HepG2 (cell line): Measurements from ENCODE around the gene DNAJC11. TPM values are rescaled to one million over a fixed set of nuclear protein-coding genes. Genes with fewer than 3 reads are reported as not detected.

ENCODE experiments used
- ATAC-seq: fragments of 200-7000 bp; cut with Tn5 transposase; 3 replicates; pipeline ENCODE4 v1.9.1; 2020; ENCODE audit warnings: mild to moderate bottlenecking, moderate library complexity
- BruUV-seq: library from RNA; stranded (reverse); fragments of 400-500 nt; replicated peaks from 2 replicates; lab custom pipeline; 2021; lab: Mats Ljungman, UMichigan
- CTCF ChIA-PET: fragments of 300-600 bp; formaldehyde crosslinking; extraction: SDS; loops from one replicate; lab custom pipeline; 2021; ENCODE audit warnings: low total read pairs, inconsistent platforms, low intra/inter-chr PET ratio; lab: Yijun Ruan, JAX
- POLR2A ChIA-PET: fragments of 350-600 bp; sonication (Branson Sonifier 250); formaldehyde crosslinking; loops from one replicate; lab custom pipeline; 2020; ENCODE audit warnings: antibody characterized with exemption, inconsistent platforms; lab: Yijun Ruan, JAX
- DNase-seq: peaks from one replicate; pipeline ENCODE4 v3.0.0-alpha.2; 2015; ENCODE audit warnings: low spot score
- FAIRE-seq: peaks from 3 replicates; lab custom pipeline; 2011; peaks lifted over from hg19 to GRCh38; lab: Jason Lieb, UNC
- H2AFZ ChIP-seq: one replicate; pipeline ENCODE4 v1.6.1; 2011; ENCODE audit warnings: low read length, inconsistent platforms
- H3K27ac ChIP-seq: fragments of 300-600 bp; 3 replicates; pipeline ENCODE4 v1.8.0; 2011; ENCODE audit warnings: mixed run types, mild to moderate bottlenecking, mixed read lengths, low read length, inconsistent platforms; ENCODE audit not compliant: insufficient read depth; ENCODE audit errors: extremely low read length
- H3K27me3 ChIP-seq, 2 experiments: fragments of 200-600 bp in 1 of 2; 2 replicates in 1 of 2; 3 replicates in 1 of 2; pipeline versions ENCODE4 v1.6.0 to v1.8.0; 2011; ENCODE audit warnings: low read length in 2 of 2, mild to moderate bottlenecking in 2 of 2, moderate library complexity in 2 of 2, inconsistent platforms in 1 of 2; ENCODE audit not compliant: insufficient read depth in 2 of 2, control insufficient read depth in 1 of 2
- H3K36me3 ChIP-seq, 2 experiments: fragments of 200-600 bp in 1 of 2; replicated peaks in 1 of 2; 2 replicates in 1 of 2; 3 replicates in 1 of 2; pipeline versions ENCODE4 v1.5.1 to v1.8.0; 2011; ENCODE audit warnings: low read length in 2 of 2, inconsistent platforms in 1 of 2; ENCODE audit not compliant: insufficient read depth in 2 of 2, control insufficient read depth in 1 of 2
- H3K4me1 ChIP-seq: 2 replicates; pipeline ENCODE4 v1.5.1; 2012; ENCODE audit warnings: low read length, inconsistent platforms; ENCODE audit not compliant: insufficient read depth
- H3K4me2 ChIP-seq: 2 replicates; pipeline ENCODE4 v1.6.0; 2011; ENCODE audit warnings: low read depth, low read length, inconsistent platforms
- H3K4me3 ChIP-seq, 3 experiments: fragments of 200-600 bp in 1 of 3; sonication (generic), shearing (Covaris generic) in 1 of 3; replicated peaks in 1 of 3; 2 replicates each; pipeline ENCODE4 v1.5.1; 2011 to 2016; ENCODE audit warnings: low read length in 3 of 3, inconsistent platforms in 2 of 3, low read depth in 2 of 3, mild to moderate bottlenecking in 2 of 3, control low read depth in 1 of 3, mixed read lengths in 1 of 3; ENCODE audit not compliant: insufficient read depth in 1 of 3
- H3K79me2 ChIP-seq: one replicate; pipeline ENCODE4 v1.6.1; 2011; ENCODE audit warnings: low read length, inconsistent platforms; ENCODE audit not compliant: insufficient read depth
- H3K9ac ChIP-seq: 2 replicates; pipeline ENCODE4 v1.6.0; 2011; ENCODE audit warnings: mild to moderate bottlenecking, low read depth, low read length, inconsistent platforms; ENCODE audit not compliant: insufficient read depth
- H3K9me3 ChIP-seq: 2 replicates; pipeline ENCODE4 v1.5.1; 2012; ENCODE audit warnings: mild to moderate bottlenecking, low read length
- H4K20me1 ChIP-seq: 2 replicates; pipeline ENCODE4 v1.6.0; 2011; ENCODE audit warnings: inconsistent platforms, mild to moderate bottlenecking, low read length, moderate library complexity; ENCODE audit not compliant: insufficient read depth
- EED ChIP-seq: sonication (generic); formaldehyde crosslinking; IDR thresholded peaks from 2 replicates; pipeline ENCODE4 v1.5.0; 2020; ENCODE audit warnings: mild to moderate bottlenecking, missing genetic modification reagents
- GZF1 ChIP-seq: sonication (generic); formaldehyde crosslinking; IDR thresholded peaks from 2 replicates; pipeline ENCODE4 v1.5.1; 2020; ENCODE audit warnings: mild to moderate bottlenecking, missing genetic modification reagents
- JUND ChIP-seq: sonication (generic); formaldehyde crosslinking; IDR thresholded peaks from 2 replicates; pipeline ENCODE4 v1.8.0; 2022; ENCODE audit warnings: mild to moderate bottlenecking, missing genetic modification reagents
- KAT8 ChIP-seq: IDR thresholded peaks from 2 replicates; pipeline ENCODE4 v1.6.1; 2016; ENCODE audit warnings: missing genetic modification reagents, missing compliant biosample characterization
- NFE2L1 ChIP-seq: sonication (generic); formaldehyde crosslinking; IDR thresholded peaks from 2 replicates; pipeline ENCODE4 v1.4.0; 2020; ENCODE audit warnings: missing genetic modification reagents, mild to moderate bottlenecking, borderline replicate concordance
- RAD21 ChIP-seq: fragments of 450-650 bp; formaldehyde crosslinking; IDR thresholded peaks from 2 replicates; pipeline ENCODE4 v1.5.0; 2020; ENCODE audit warnings: mild to moderate bottlenecking
- RBM39 ChIP-seq: fragments of 200-400 bp; formaldehyde crosslinking; IDR thresholded peaks from one replicate; pipeline ENCODE4 v1.6.1; 2018; ENCODE audit warnings: antibody characterized with exemption, mild to moderate bottlenecking, low read depth, low read length; ENCODE audit not compliant: poor library complexity, severe bottlenecking
- SIN3A ChIP-seq: IDR thresholded peaks from 2 replicates; pipeline ENCODE4 v1.6.1; 2011; ENCODE audit warnings: low read depth, mild to moderate bottlenecking, control low read depth, low read length, borderline replicate concordance
- SMARCC2 ChIP-seq: fragments of 450-650 bp; IDR thresholded peaks from 2 replicates; pipeline ENCODE4 v1.6.1; 2017; ENCODE audit warnings: antibody characterized with exemption, mild to moderate bottlenecking
- SP1 ChIP-seq, 2 experiments: fragments of 450-650 bp in 1 of 2; sonication (generic) in 1 of 2; formaldehyde crosslinking in 1 of 2; IDR thresholded peaks; 2 replicates each; pipeline versions ENCODE4 v1.4.0 to v1.6.1; 2016 to 2020; ENCODE audit warnings: missing genetic modification reagents in 1 of 2
- SRY ChIP-seq: sonication (generic); formaldehyde crosslinking; IDR thresholded peaks from 2 replicates; pipeline ENCODE4 v1.8.0; 2022; ENCODE audit warnings: mild to moderate bottlenecking, missing genetic modification reagents
- STAG1 ChIP-seq: sonication (generic); formaldehyde crosslinking; IDR thresholded peaks from 2 replicates; pipeline ENCODE4 v1.4.0; 2020; ENCODE audit warnings: missing genetic modification reagents
- ZNF329 ChIP-seq: sonication (generic); formaldehyde crosslinking; IDR thresholded peaks from 2 replicates; pipeline ENCODE4 v1.9.0; 2021; ENCODE audit warnings: low read depth, mild to moderate bottlenecking, missing genetic modification reagents
- ZNF616 ChIP-seq: sonication (generic); formaldehyde crosslinking; IDR thresholded peaks from 2 replicates; pipeline ENCODE4 v1.5.0; 2020; ENCODE audit warnings: low read depth, mild to moderate bottlenecking, missing genetic modification reagents
- ZNF773 ChIP-seq: sonication (generic); formaldehyde crosslinking; IDR thresholded peaks from 2 replicates; pipeline ENCODE4 v1.4.0; 2020; ENCODE audit warnings: missing genetic modification reagents, borderline replicate concordance
- WGBS: methylation state at CpG from one replicate; pipeline ENCODE4 v1.1.6; 2017; ENCODE audit warnings: low lambda C conversion rate; 5-methylcytosine and 5-hydroxymethylcytosine counted together
- in situ Hi-C: cut with HindIII; loops from 2 replicates; pipeline ENCODE4 v1.10.0; 2017; ENCODE audit warnings: low pct_unique_long_range_greater_than_20kb; ENCODE audit not compliant: extremely low pct_ligation_motif_present
- intact Hi-C: fragments of 100-400 bp; cut with micrococcal nuclease; formaldehyde crosslinking; loops from one replicate; pipeline ENCODE4 v1.10.0; 2022; ENCODE audit not compliant: unreplicated experiment
- polyA plus RNA-seq, 8 experiments: library from polyadenylated mRNA; depleted of rRNA in 3 of 8; stranded (reverse) in 7 of 8; unstranded in 1 of 8; fragments of >200 nt; fragmentation: Illumina TruSeq in 4 of 8; extraction: Trizol in 4 of 8; gene quantifications; 2 replicates each; pipeline versions ENCODE4 v1.2.1 to v1.2.3, GENCODE V29; 2011 to 2016; ENCODE audit warnings: low read depth in 4 of 8, missing spikeins in 1 of 8, mixed read lengths in 1 of 8; ENCODE audit not compliant: insufficient read depth in 1 of 8
- total RNA-seq, 5 experiments: library from RNA; depleted of rRNA; stranded (reverse); fragments of >200 nt; fragmentation: Illumina TruSeq; extraction: Trizol; gene quantifications; 2 replicates each; pipeline ENCODE4 v1.2.3, GENCODE V29; 2016; ENCODE audit warnings: low read depth in 1 of 5
- TF ChIP-seq, protein P1 (sequence below): IDR thresholded peaks from 2 replicates; pipeline ENCODE4 v1.6.1; 2016; ENCODE audit warnings: control low read depth
- TF ChIP-seq, protein P2 (sequence below): sonication (generic); formaldehyde crosslinking; conservative IDR thresholded peaks from 2 replicates; pipeline ENCODE4 v1.4.0; 2020; ENCODE audit warnings: missing genetic modification reagents
- TF ChIP-seq, protein P3 (sequence below): IDR thresholded peaks from 2 replicates; pipeline ENCODE4 v1.4.0; 2020; ENCODE audit warnings: mild to moderate bottlenecking, missing genetic modification reagents

DNAJC11 gene
- total and polyA plus RNA-seq, 2 of the 13 experiments (the other 11 are each of a cell fraction or from before 2014, with no cell fraction given), result 25.1 to 47.6 TPM

DNA sequence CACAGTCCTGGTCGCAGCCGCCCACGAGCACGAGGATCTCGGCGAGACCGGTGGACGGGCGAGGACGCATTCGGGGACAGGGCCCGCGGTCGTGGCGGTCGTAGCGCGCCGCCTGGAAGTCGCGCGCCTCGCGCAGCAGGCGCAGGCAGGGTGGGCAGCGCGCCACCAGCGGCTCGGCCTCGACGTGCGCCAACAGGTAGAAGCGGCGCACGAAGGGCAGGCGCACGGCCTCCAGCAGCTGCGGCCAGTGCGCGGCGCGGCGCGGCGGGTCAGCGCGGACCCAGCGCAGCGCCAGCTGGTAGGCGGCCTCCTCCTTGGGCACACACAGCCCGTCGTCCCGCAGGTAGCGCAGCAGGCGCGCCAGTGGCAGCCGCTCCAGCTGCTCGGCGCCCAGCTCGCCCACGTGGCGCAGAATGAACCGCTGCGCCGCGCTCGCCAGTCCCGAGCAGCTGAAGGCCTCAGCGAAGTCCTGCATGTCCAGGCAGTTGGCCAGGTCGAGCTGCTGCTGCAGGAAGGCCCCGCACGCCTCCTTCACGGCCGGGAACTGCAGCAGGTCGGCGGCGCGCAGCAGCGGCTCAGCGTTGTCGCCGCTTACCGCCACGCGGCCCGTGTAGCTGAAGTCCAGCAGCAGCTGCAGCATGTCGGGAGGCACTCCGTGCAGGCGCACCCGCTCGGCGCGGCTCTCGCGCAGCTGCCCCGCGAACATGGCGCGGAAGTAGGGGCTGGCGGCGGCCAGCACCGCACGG is 99.5 kb downstream of the DNAJC11 start:
- Histone ChIP-seq H3K79me2 (peaks cover 50% of the 10 kb centered on the region), H2AFZ (no peak overlapping the region), H3K9ac (peak overlapping the region; percentile 87), H3K4me1 (peaks cover 54% of the 10 kb centered on the region), H3K27me3 (no peaks in the 10 kb centered on the region; a peak in 1 of 5 replicates), H4K20me1 (peaks cover 36% of the 10 kb centered on the region), H3K4me2 (peak overlapping the region; percentile 97), H3K4me3 (peak overlapping the region; percentile 77 to 93 (median 92)), H3K36me3 (peaks cover 13 to 24% of the 10 kb centered on the region in 2 experiments), H3K9me3 (no peaks in the 10 kb centered on the region), H3K27ac (peak overlapping the region; percentile 100)
- under 1% methylated on average over 32 of the region's 103 CpGs for WGBS
- BruUV-seq, result no TSS peak
- ChIA-PET POLR2A (interaction anchor here (0.6 to 7.1 kb wide), 11 partner anchors 10 to 183 kb away, joined by 3 to 113 read pairs (median 5); partner anchors contain the start of genes CAMTA1, NOL9, PHF13 and PLEKHG5), CTCF (interaction anchor here (1.3 kb wide), 1 partner anchor 48 kb away, joined by 5 read pairs; the partner anchor contains the start of gene NOL9)
- no peak for DNase-seq
- intact Hi-C loops (loop anchor here (1.0 to 2.0 kb wide), 2 partner anchors 23 to 32 kb away; partner anchors contain the start of gene ZBTB48), in situ Hi-C loops (no loop called here)
- FAIRE-seq, result no peak
- peak; percentile 48 for ATAC-seq
- TF ChIP-seq, protein P1, sequence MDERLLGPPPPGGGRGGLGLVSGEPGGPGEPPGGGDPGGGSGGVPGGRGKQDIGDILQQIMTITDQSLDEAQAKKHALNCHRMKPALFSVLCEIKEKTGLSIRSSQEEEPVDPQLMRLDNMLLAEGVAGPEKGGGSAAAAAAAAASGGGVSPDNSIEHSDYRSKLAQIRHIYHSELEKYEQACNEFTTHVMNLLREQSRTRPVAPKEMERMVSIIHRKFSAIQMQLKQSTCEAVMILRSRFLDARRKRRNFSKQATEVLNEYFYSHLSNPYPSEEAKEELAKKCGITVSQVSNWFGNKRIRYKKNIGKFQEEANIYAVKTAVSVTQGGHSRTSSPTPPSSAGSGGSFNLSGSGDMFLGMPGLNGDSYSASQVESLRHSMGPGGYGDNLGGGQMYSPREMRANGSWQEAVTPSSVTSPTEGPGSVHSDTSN (CRISPR knock-in tag), result no peak
- no peak for TF ChIP-seq SRY (CRISPR knock-in tag)
- no peak for TF ChIP-seq RBM39
- TF ChIP-seq NFE2L1, result 0 out of 2 replicates have a peak, but pooled peaks have one; percentile 39
- peak; percentile 45; the same call in 1 of the 2 replicates for TF ChIP-seq EED (CRISPR knock-in tag)
- peak; percentile 87 for TF ChIP-seq ZNF616 (CRISPR knock-in tag)
- peak; percentile 13; the same call in 1 of the 2 replicates for TF ChIP-seq STAG1 (CRISPR knock-in tag)
- TF ChIP-seq SP1 (IDR thresholded peaks at IDR 0.05), result no peak
- no peak for TF ChIP-seq SP1 (CRISPR knock-in tag; IDR thresholded peaks at IDR 0.05)
- peak; percentile 13; the same call in 1 of the 2 replicates for TF ChIP-seq ZNF329
- TF ChIP-seq ZNF773 (CRISPR knock-in tag), result peak; percentile 56; the same call in 1 of the 2 replicates
- TF ChIP-seq GZF1 (CRISPR knock-in tag), result peak; percentile 32; the same call in 1 of the 2 replicates
- 0 out of 2 replicates have a peak, but pooled peaks have one; percentile 26 for TF ChIP-seq RAD21 (CRISPR knock-in tag)
- TF ChIP-seq, protein P2, sequence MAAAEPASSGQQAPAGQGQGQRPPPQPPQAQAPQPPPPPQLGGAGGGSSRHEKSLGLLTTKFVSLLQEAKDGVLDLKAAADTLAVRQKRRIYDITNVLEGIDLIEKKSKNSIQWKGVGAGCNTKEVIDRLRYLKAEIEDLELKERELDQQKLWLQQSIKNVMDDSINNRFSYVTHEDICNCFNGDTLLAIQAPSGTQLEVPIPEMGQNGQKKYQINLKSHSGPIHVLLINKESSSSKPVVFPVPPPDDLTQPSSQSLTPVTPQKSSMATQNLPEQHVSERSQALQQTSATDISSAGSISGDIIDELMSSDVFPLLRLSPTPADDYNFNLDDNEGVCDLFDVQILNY (CRISPR knock-in tag), result peak; percentile 49; the same call in 1 of the 2 replicates
- 0 out of 2 replicates have a peak, but pooled peaks have one; percentile 10 for TF ChIP-seq JUND (CRISPR knock-in tag)
- TF ChIP-seq KAT8 (CRISPR knock-in tag), result no peak; the same call in 1 of the 2 replicates
- peak; percentile 11; the same call in 1 of the 2 replicates for TF ChIP-seq SIN3A
- TF ChIP-seq SMARCC2, result no peak
- TF ChIP-seq, protein P3, sequence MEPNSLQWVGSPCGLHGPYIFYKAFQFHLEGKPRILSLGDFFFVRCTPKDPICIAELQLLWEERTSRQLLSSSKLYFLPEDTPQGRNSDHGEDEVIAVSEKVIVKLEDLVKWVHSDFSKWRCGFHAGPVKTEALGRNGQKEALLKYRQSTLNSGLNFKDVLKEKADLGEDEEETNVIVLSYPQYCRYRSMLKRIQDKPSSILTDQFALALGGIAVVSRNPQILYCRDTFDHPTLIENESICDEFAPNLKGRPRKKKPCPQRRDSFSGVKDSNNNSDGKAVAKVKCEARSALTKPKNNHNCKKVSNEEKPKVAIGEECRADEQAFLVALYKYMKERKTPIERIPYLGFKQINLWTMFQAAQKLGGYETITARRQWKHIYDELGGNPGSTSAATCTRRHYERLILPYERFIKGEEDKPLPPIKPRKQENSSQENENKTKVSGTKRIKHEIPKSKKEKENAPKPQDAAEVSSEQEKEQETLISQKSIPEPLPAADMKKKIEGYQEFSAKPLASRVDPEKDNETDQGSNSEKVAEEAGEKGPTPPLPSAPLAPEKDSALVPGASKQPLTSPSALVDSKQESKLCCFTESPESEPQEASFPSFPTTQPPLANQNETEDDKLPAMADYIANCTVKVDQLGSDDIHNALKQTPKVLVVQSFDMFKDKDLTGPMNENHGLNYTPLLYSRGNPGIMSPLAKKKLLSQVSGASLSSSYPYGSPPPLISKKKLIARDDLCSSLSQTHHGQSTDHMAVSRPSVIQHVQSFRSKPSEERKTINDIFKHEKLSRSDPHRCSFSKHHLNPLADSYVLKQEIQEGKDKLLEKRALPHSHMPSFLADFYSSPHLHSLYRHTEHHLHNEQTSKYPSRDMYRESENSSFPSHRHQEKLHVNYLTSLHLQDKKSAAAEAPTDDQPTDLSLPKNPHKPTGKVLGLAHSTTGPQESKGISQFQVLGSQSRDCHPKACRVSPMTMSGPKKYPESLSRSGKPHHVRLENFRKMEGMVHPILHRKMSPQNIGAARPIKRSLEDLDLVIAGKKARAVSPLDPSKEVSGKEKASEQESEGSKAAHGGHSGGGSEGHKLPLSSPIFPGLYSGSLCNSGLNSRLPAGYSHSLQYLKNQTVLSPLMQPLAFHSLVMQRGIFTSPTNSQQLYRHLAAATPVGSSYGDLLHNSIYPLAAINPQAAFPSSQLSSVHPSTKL (CRISPR knock-in tag), result no peak; the same call in 1 of the 2 replicates
